Measurements from ENCODE around the gene NAT16. TPM values are rescaled to one million over a fixed set of nuclear protein-coding genes. Genes with fewer than 3 reads are reported as not detected.

NAT16 gene
- total and polyA plus RNA-seq, 2 of the 4 experiments (the other 2 are of a cell fraction), result 0.05 TPM; not detected in 1

- TF ChIP-seq MAZ (IDR thresholded peaks at IDR 0.05; ENCODE audit: borderline replicate concordance, low read depth, low read length) (peak; percentile 51; the same call in 1 of the 2 replicates), CEBPB (IDR thresholded peaks at IDR 0.05; ENCODE audit: low read depth, low read length) (no peak)
Measured at GRCh38 chr7:101125989-101126650, 54.0 kb downstream of the NAT16 start (continued).

- H3K4me1 ChIP-seq (ENCODE audit: control insufficient read depth, insufficient read depth, low read length), result peaks cover 27% of the 10 kb centered on the region
- intact Hi-C loops (cut with micrococcal nuclease) (no loop called here), in situ Hi-C loops (cut with MboI; ENCODE audit: low sequenced_read_pairs) (loop anchor here (25.0 kb wide), 1 partner anchor 687 kb away; the partner anchor contains the start of genes MEPCE, PPP1R35 and ZCWPW1), dilution Hi-C loops (cut with HindIII; ENCODE audit: low sequenced_read_pairs, unreplicated experiment) (no loop called here)
- peak overlapping the region; percentile 74 for H2BK15ac ChIP-seq (ENCODE audit: low read depth, low read length)
- peaks cover 19% of the 10 kb centered on the region for H4K20me1 ChIP-seq (ENCODE audit: insufficient read depth, low read length)
- H3K9me1 ChIP-seq (ENCODE audit: insufficient read depth, low read length), result peaks cover 29% of the 10 kb centered on the region
- H4K5ac ChIP-seq (ENCODE audit: low read depth, low read length), result peak overlapping the region; percentile 13
- CTCF ChIA-PET, result interaction anchor here (0.6 to 1.3 kb wide), 3 partner anchors 9 to 158 kb away, joined by 3 to 4 read pairs (median 3); no protein-coding TSS in a partner anchor
- H3K4me3 ChIP-seq (ENCODE audit: insufficient read depth, low read depth, low read length), result no peak overlapping the region
- POLR2A ChIA-PET (ENCODE audit: unreplicated experiment), result interaction anchor here (0.5 kb wide), 1 partner anchor 233 kb away, joined by 5 read pairs; no protein-coding TSS in a partner anchor
- peak; percentile 4 for ATAC-seq (ENCODE audit: low read depth)
- peak overlapping the region; percentile 86 for H4K91ac ChIP-seq (ENCODE audit: insufficient read depth, low read depth, low read length)
- H3K27ac ChIP-seq (ENCODE audit: insufficient read depth, low read length), result peak overlapping the region; percentile 74
- peaks cover 7% of the 10 kb centered on the region; the same call in 1 of the 2 replicates for H3K36me3 ChIP-seq (ENCODE audit: control insufficient read depth, insufficient read depth, low read length)
- peaks cover 8 to 61% of the 10 kb centered on the region in 2 experiments; a peak in 3 of 4 replicates for H3K79me1 ChIP-seq (ENCODE audit: low read depth in 1 of 2, low read length in 2 of 2)
- peak; percentile 88 for DNase-seq
- peak overlapping the region; percentile 41 for H3K9ac ChIP-seq (ENCODE audit: low read depth, low read length)
- H2BK5ac ChIP-seq (ENCODE audit: low read depth, low read length, poor library complexity, severe bottlenecking), result peak overlapping the region; percentile 95
- H2AFZ ChIP-seq (replicated peaks; ENCODE audit: low read length, poor library complexity), result peak overlapping the region; percentile 4
- H3K9me3 ChIP-seq (ENCODE audit: control insufficient read depth, insufficient read depth, low read length), result no peaks in the 10 kb centered on the region
- H2AK5ac ChIP-seq (ENCODE audit: low read depth, low read length), result peak overlapping the region; percentile 89
- H2BK20ac ChIP-seq (ENCODE audit: low read depth, low read length), result peak overlapping the region; percentile 73
- H3K18ac ChIP-seq (ENCODE audit: low read depth, low read length), result peak overlapping the region; percentile 22
- H3K56ac ChIP-seq (ENCODE audit: extremely low read depth, insufficient read depth, low read length), result peak overlapping the region; percentile 81
- H3K14ac ChIP-seq (replicated peaks; ENCODE audit: low read depth, low read length), result peak overlapping the region; percentile 89
- H3K4ac ChIP-seq (ENCODE audit: low read depth, low read length), result peak overlapping the region; percentile 90
- peak overlapping the region; percentile 6 for H3K4me2 ChIP-seq (ENCODE audit: low read depth, low read length)
- TSS peak; percentile 84 for BruUV-seq (replicated peaks)
- no CpG with 5 or more reads among the region's 7 CpGs for whole genome bisulfite sequencing, 2 experiments (ENCODE audit: extremely low coverage in 2 of 2, insufficient read length in 1 of 2)
- no peaks in the 10 kb centered on the region for H3K27me3 ChIP-seq (ENCODE audit: control insufficient read depth, insufficient read depth, low read length)
- H4K8ac ChIP-seq (ENCODE audit: low read depth in 2 of 2, low read length in 2 of 2), result peak overlapping the region; percentile 53 to 73; a peak in 3 of 4 replicates
- H3K23ac ChIP-seq (ENCODE audit: low read depth, low read length), result peak overlapping the region; percentile 85
- peak overlapping the region; percentile 91 for H2BK120ac ChIP-seq (ENCODE audit: low read depth, low read length)
- H2AK9ac ChIP-seq (replicated peaks; ENCODE audit: low read depth, low read length, poor library complexity), result peak overlapping the region; percentile 79
- TF ChIP-seq BHLHE40 (IDR thresholded peaks at IDR 0.05; ENCODE audit: low read depth, low read length), result 0 out of 2 replicates have a peak, but pooled peaks have one; percentile 32
- TF ChIP-seq NFE2L2 (IDR thresholded peaks at IDR 0.05; ENCODE audit: low read depth, low read length), result peak; percentile 33; the same call in 1 of the 2 replicates
- no peak for TF ChIP-seq CTCF (conservative IDR thresholded peaks at IDR 0.05; ENCODE audit: low read depth, low read length)
- no peak for TF ChIP-seq MAFK (IDR thresholded peaks at IDR 0.05; ENCODE audit: low read depth, low read length)
- peak; percentile 43 for TF ChIP-seq RCOR1 (IDR thresholded peaks at IDR 0.05; ENCODE audit: insufficient replicate concordance, low read length)
- peak; percentile 69 for TF ChIP-seq POLR2A (IDR thresholded peaks at IDR 0.05; ENCODE audit: low read depth, low read length)
- TF ChIP-seq MAZ (IDR thresholded peaks at IDR 0.05; ENCODE audit: borderline replicate concordance, low read depth, low read length), result 0 out of 2 replicates have a peak, but pooled peaks have one; percentile 11
- no peak for TF ChIP-seq FOS (IDR thresholded peaks at IDR 0.05; ENCODE audit: low read depth, low read length)
- TF ChIP-seq CEBPB (IDR thresholded peaks at IDR 0.05; ENCODE audit: low read depth, low read length), result no peak
- no peak for TF ChIP-seq MXI1 (IDR thresholded peaks at IDR 0.05; ENCODE audit: borderline replicate concordance, low read depth, low read length)
- TF ChIP-seq ELK1 (IDR thresholded peaks at IDR 0.05; ENCODE audit: borderline replicate concordance, low read depth, low read length), result no peak
Measured at GRCh38 chr7:101124376-101125056, 55.6 kb downstream of the NAT16 start.
